A673 (cell line): ENCODE data around the gene ZMAT3.

ENCODE experiments used
- CTCF ChIP-seq: fragments of 300-800, 200-600 bp; sonication (generic); conservative IDR thresholded peaks from 2 replicates; pipeline ENCODE4 v1.5.1; 2017; ENCODE audit warnings: low read depth, mild to moderate bottlenecking, antibody characterized with exemption, low read length, moderate library complexity, mixed read lengths
- EZH2 ChIP-seq: fragments of 200-600 bp; sonication (generic); IDR thresholded peaks from 2 replicates; pipeline ENCODE4 v1.6.1; 2017; ENCODE audit warnings: borderline replicate concordance, low read depth, mild to moderate bottlenecking, mixed read lengths, antibody characterized with exemption, low read length; ENCODE audit not compliant: poor library complexity, severe bottlenecking

GRCh38 chr3:179015551-179016020 lies 56.0 kb downstream of the ZMAT3 start:
- TF ChIP-seq CTCF, result peak; percentile 87
- TF ChIP-seq EZH2, result no peak
